H1 (cell line): ENCODE measurements around the gene NTRK2. TPM values are rescaled to one million over a fixed set of nuclear protein-coding genes. Genes with fewer than 3 reads are reported as not detected.

ENCODE experiments used
- CTCF ChIA-PET: fragments of 300-600 bp; sonication (Branson Sonifier 250); formaldehyde crosslinking; loops from one replicate; lab custom pipeline; 2021; ENCODE audit not compliant: partially characterized antibody; lab: Charles Lee
- POLR2A ChIA-PET: fragments of 300-600 bp; sonication (Branson Sonifier 250); formaldehyde crosslinking; loops from one replicate; lab custom pipeline; 2021; ENCODE audit warnings: inconsistent platforms; ENCODE audit not compliant: partially characterized antibody; lab: Charles Lee
- DNase-seq, 2 experiments: peaks; one replicate each; pipeline versions ENCODE4 v3.0.0 to v3.0.0-alpha.2; 2010 to 2022; ENCODE audit warnings: low spot score in 2 of 2, low read depth in 1 of 2, mixed read lengths in 1 of 2
- FAIRE-seq: peaks from 2 replicates; lab custom pipeline; 2011; peaks lifted over from hg19 to GRCh38; lab: Jason Lieb, UNC
- H2AFZ ChIP-seq: 2 replicates; pipeline ENCODE4 v1.8.1; 2012; ENCODE audit warnings: low read length, inconsistent platforms
- H2AK5ac ChIP-seq: 2 replicates; pipeline ENCODE4 v1.6.1; 2013; ENCODE audit warnings: low read depth, low read length
- H2BK120ac ChIP-seq: replicated peaks from 2 replicates; pipeline ENCODE3; 2013; ENCODE audit warnings: low read depth, low read length, inconsistent platforms
- H2BK12ac ChIP-seq: 2 replicates; pipeline ENCODE4 v1.6.1; 2013; ENCODE audit warnings: low read depth, low read length
- H2BK15ac ChIP-seq: 2 replicates; pipeline ENCODE4 v1.6.1; 2013; ENCODE audit warnings: low read length
- H2BK20ac ChIP-seq: 2 replicates; pipeline ENCODE4 v1.6.1; 2013; ENCODE audit warnings: low read length
- H2BK5ac ChIP-seq: 2 replicates; pipeline ENCODE4 v1.6.1; 2013; ENCODE audit warnings: low read depth, low read length
- H3K14ac ChIP-seq: 2 replicates; pipeline ENCODE4 v1.6.1; 2013; ENCODE audit warnings: inconsistent platforms; ENCODE audit not compliant: insufficient read length
- H3K18ac ChIP-seq: 2 replicates; pipeline ENCODE4 v1.6.1; 2013; ENCODE audit warnings: low read length; ENCODE audit errors: extremely low read depth
- H3K23ac ChIP-seq: 2 replicates; pipeline ENCODE4 v1.6.1; 2013; ENCODE audit warnings: inconsistent platforms; ENCODE audit not compliant: insufficient read length
- H3K23me2 ChIP-seq: 2 replicates; pipeline ENCODE4 v1.6.1; 2013; ENCODE audit warnings: low read depth, low read length
- H3K27ac ChIP-seq: 2 replicates; pipeline ENCODE4 v1.6.1; 2011; ENCODE audit warnings: low read depth, low read length, inconsistent platforms
- H3K27me3 ChIP-seq, 4 experiments: replicated peaks in 1 of 4; 1 replicate in 1 of 4; 2 replicates in 3 of 4; pipeline versions ENCODE4 v1.6.1 to v1.8.1; 2011 to 2013; ENCODE audit warnings: low read length in 3 of 4, mild to moderate bottlenecking in 3 of 4, inconsistent platforms in 2 of 4, mixed read lengths in 2 of 4, moderate library complexity in 1 of 4; ENCODE audit not compliant: control insufficient read depth in 3 of 4, insufficient read depth in 3 of 4; ENCODE audit errors: extremely low read depth in 1 of 4
- H3K36me3 ChIP-seq, 4 experiments: 2 replicates each; pipeline versions ENCODE4 v1.6.1 to v1.8.1; 2011 to 2013; ENCODE audit warnings: mild to moderate bottlenecking in 4 of 4, low read length in 3 of 4, moderate library complexity in 2 of 4, control low read depth in 1 of 4, inconsistent platforms in 1 of 4; ENCODE audit not compliant: insufficient read depth in 4 of 4, control insufficient read depth in 2 of 4
- H3K4ac ChIP-seq: replicated peaks from 2 replicates; pipeline ENCODE3; 2013; ENCODE audit warnings: low read length, low read depth, mixed read lengths, inconsistent platforms; ENCODE audit not compliant: insufficient read length
- H3K4me1 ChIP-seq, 4 experiments: replicated peaks in 1 of 4; 1 replicate in 1 of 4; 2 replicates in 3 of 4; pipeline versions ENCODE4 v1.6.1 to v1.8.1; 2011 to 2013; ENCODE audit warnings: low read length in 3 of 4, inconsistent platforms in 2 of 4, mixed read lengths in 1 of 4; ENCODE audit not compliant: insufficient read depth in 4 of 4, control insufficient read depth in 3 of 4
- H3K4me2 ChIP-seq, 2 experiments: 2 replicates each; pipeline versions ENCODE4 v1.6.1 to v1.8.1; 2011 to 2013; ENCODE audit warnings: low read depth in 2 of 2, low read length in 2 of 2, control low read depth in 1 of 2, inconsistent platforms in 1 of 2, mild to moderate bottlenecking in 1 of 2; ENCODE audit not compliant: insufficient read depth in 1 of 2
- H3K4me3 ChIP-seq, 4 experiments: fragments of 200-600, 300-600 bp in 1 of 4; sonication (generic), shearing (Covaris generic), sonication (Bioruptor Twin) in 1 of 4; 2 replicates each; pipeline versions ENCODE4 v1.5.1 to v1.8.1; 2011 to 2016; ENCODE audit warnings: low read length in 4 of 4, low read depth in 3 of 4, control low read depth in 2 of 4, inconsistent platforms in 2 of 4, mild to moderate bottlenecking in 2 of 4, mixed read lengths in 1 of 4, moderate library complexity in 1 of 4; ENCODE audit not compliant: insufficient read depth in 2 of 4; ENCODE audit errors: extremely low read depth in 1 of 4
- H3K56ac ChIP-seq: replicated peaks from 2 replicates; pipeline ENCODE3; 2013; ENCODE audit warnings: low read depth, mild to moderate bottlenecking, mixed read lengths, low read length, inconsistent platforms; ENCODE audit not compliant: insufficient read length
- H3K79me1 ChIP-seq: 2 replicates; pipeline ENCODE4 v1.6.1; 2013; ENCODE audit warnings: low read depth, low read length, control low read depth
- H3K79me2 ChIP-seq, 2 experiments: 2 replicates each; pipeline versions ENCODE4 v1.6.1 to v1.8.1; 2012 to 2013; ENCODE audit warnings: low read length in 2 of 2, mild to moderate bottlenecking in 2 of 2, inconsistent platforms in 1 of 2; ENCODE audit not compliant: insufficient read depth in 2 of 2, control insufficient read depth in 1 of 2
- H3K9ac ChIP-seq, 4 experiments: replicated peaks in 1 of 4; 1 replicate in 1 of 4; 2 replicates in 3 of 4; pipeline versions ENCODE4 v1.6.1 to v1.8.1; 2011 to 2013; ENCODE audit warnings: low read depth in 3 of 4, low read length in 3 of 4, control low read depth in 2 of 4, mild to moderate bottlenecking in 2 of 4, moderate library complexity in 2 of 4, inconsistent platforms in 1 of 4; ENCODE audit errors: extremely low read depth in 1 of 4
- H3K9me3 ChIP-seq, 2 experiments: 2 replicates each; pipeline versions ENCODE4 v1.6.1 to v1.8.1; 2012 to 2013; ENCODE audit warnings: mild to moderate bottlenecking in 2 of 2, moderate library complexity in 2 of 2, control low read depth in 1 of 2, inconsistent platforms in 1 of 2, low read depth in 1 of 2, low read length in 1 of 2, mixed read lengths in 1 of 2; ENCODE audit not compliant: insufficient read depth in 2 of 2
- H4K20me1 ChIP-seq, 2 experiments: replicated peaks in 1 of 2; 2 replicates each; pipeline versions ENCODE3 to v1.8.1; 2011 to 2013; ENCODE audit warnings: inconsistent platforms in 2 of 2, low read length in 2 of 2, mild to moderate bottlenecking in 1 of 2; ENCODE audit not compliant: insufficient read depth in 2 of 2, control insufficient read depth in 1 of 2
- H4K5ac ChIP-seq: 2 replicates; pipeline ENCODE4 v1.6.1; 2013; ENCODE audit warnings: low read length, low read depth, mixed read lengths, inconsistent platforms; ENCODE audit not compliant: insufficient read length
- H4K8ac ChIP-seq: 2 replicates; pipeline ENCODE4 v1.8.0; 2013; ENCODE audit warnings: mild to moderate bottlenecking, moderate library complexity, low read length, inconsistent platforms; ENCODE audit not compliant: insufficient read depth; ENCODE audit errors: extremely low read depth
- H4K91ac ChIP-seq: replicated peaks from 2 replicates; pipeline ENCODE3; 2013; ENCODE audit warnings: low read length, mixed read lengths, inconsistent platforms; ENCODE audit not compliant: insufficient read length
- MAFK ChIP-seq: IDR thresholded peaks from 2 replicates; pipeline ENCODE4 v1.6.1; 2012; ENCODE audit warnings: low read depth, mild to moderate bottlenecking, improper control_type of control experiment, low read length
- WGBS, 2 experiments: shearing (Covaris generic) in 1 of 2; methylation state at CpG; one replicate each; pipeline versions ENCODE4 v1.1.6 to v1.1.7; 2013 to 2015; ENCODE audit warnings: low lambda C conversion rate in 2 of 2, mixed read lengths in 2 of 2, inconsistent platforms in 1 of 2, low coverage in 1 of 2, missing lambda C conversion rate in 1 of 2; ENCODE audit not compliant: insufficient replicate concordance in 2 of 2, insufficient coverage in 1 of 2, insufficient read length in 1 of 2; ENCODE audit errors: extremely low coverage in 1 of 2, missing lambda C conversion rate in 1 of 2; 5-methylcytosine and 5-hydroxymethylcytosine counted together
- polyA plus RNA-seq, 7 experiments: library from polyadenylated mRNA; depleted of rRNA in 3 of 7; stranded (reverse) in 5 of 7; unstranded in 2 of 7; fragments of >200 nt in 5 of 7; fragments of 200-250 nt in 2 of 7; gene quantifications; 1 replicate in 5 of 7; 2 replicates in 1 of 7; 4 replicates in 1 of 7; pipeline versions ENCODE4 v1.2.1 to v1.2.3, GENCODE V29; 2011 to 2013; ENCODE audit warnings: missing spikeins in 2 of 7, mixed read lengths in 2 of 7
- total RNA-seq: library from RNA; stranded (reverse); fragmentation: NEBNext Ultra II Directional; extraction: Animal tissue kit (Norgen Biotek cat#: 25700); gene quantifications from 2 replicates; pipeline ENCODE4 v1.2.1, GENCODE V29; 2021

The NTRK2 gene
- total and polyA plus RNA-seq, 2 of the 8 experiments (the other 6 are each of a cell fraction or from before 2014, with no cell fraction given): 0.03 to 0.04 TPM

DNA sequence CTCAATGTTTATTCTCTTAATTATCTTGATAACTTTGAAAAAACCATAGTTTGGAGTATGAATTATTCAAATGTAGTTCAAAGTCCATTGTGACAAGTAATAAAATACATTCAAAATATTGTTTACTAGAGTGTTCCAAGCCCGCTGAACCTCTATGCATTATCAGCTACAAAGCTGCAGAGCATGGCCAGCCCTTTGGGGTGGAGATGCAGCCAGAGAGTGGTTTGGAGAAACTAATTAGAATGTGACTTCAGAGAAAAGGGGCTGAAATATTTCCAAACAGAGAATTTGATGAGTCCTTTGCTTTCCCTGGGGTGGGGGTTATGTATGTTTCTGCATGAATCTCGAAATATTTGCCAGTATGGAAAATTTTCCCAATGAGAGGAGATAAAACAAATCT, 211.3 kb downstream of the NTRK2 start:
- no peak overlapping the region for H3K27ac ChIP-seq
- H2AK5ac ChIP-seq: no peak overlapping the region
- no peak overlapping the region for H3K18ac ChIP-seq
- no peak for TF ChIP-seq MAFK
- H2BK12ac ChIP-seq: no peak overlapping the region
- no peak overlapping the region for H2BK5ac ChIP-seq
- no peaks in the 10 kb centered on the region for H3K79me1 ChIP-seq
- CTCF ChIA-PET: no interaction called here
- DNase-seq (no peak), FAIRE-seq (no peak)
- H2BK20ac ChIP-seq: no peak overlapping the region
- no peak overlapping the region for H3K14ac ChIP-seq
- no peaks in the 10 kb centered on the region for H3K79me2 ChIP-seq
- no peaks in the 10 kb centered on the region for H3K23me2 ChIP-seq
- no peak overlapping the region for H2AFZ ChIP-seq
- H4K5ac ChIP-seq: no peak overlapping the region
- H3K23ac ChIP-seq: no peak overlapping the region
- no peaks in the 10 kb centered on the region for H3K4me1 ChIP-seq
- no peaks in the 10 kb centered on the region for H4K20me1 ChIP-seq
- no peaks in the 10 kb centered on the region for H3K9me3 ChIP-seq
- no peak overlapping the region for H4K8ac ChIP-seq
- no peak overlapping the region for H4K91ac ChIP-seq
- no peak overlapping the region for H2BK120ac ChIP-seq
- no peak overlapping the region for H3K4me2 ChIP-seq
- no peak overlapping the region for H3K4ac ChIP-seq
- no peaks in the 10 kb centered on the region for H3K36me3 ChIP-seq
- POLR2A ChIA-PET: no interaction called here
- 98% methylated on average over 2 of the region's 2 CpGs; no CpG with 5 or more reads in 1 of the 2 experiments for WGBS, 2 experiments
- no peak overlapping the region for H3K4me3 ChIP-seq
- no peak overlapping the region for H2BK15ac ChIP-seq
- no peaks in the 10 kb centered on the region for H3K27me3 ChIP-seq
- no peak overlapping the region for H3K56ac ChIP-seq
- no peak overlapping the region for H3K9ac ChIP-seq
